ENCODE measurements around the gene C20orf144. TPM values are rescaled to one million over a fixed set of nuclear protein-coding genes. Genes with fewer than 3 reads are reported as not detected.

C20orf144 gene
- total and polyA plus RNA-seq, 9 of the 15 experiments (the other 6 are each of a cell fraction or from before 2014, with no cell fraction given): 0.04 to 0.23 (median 0.11) TPM; not detected in 2

- no peaks in the 10 kb centered on the region for H3K79me2 ChIP-seq (ENCODE audit: control insufficient read depth, insufficient read depth, low read length)
- H3K9ac ChIP-seq (ENCODE audit: insufficient read depth in 1 of 2, low read depth in 2 of 2, low read length in 2 of 2): peak overlapping the region in 1 of 2 experiments; percentile 73; a peak in 2 of 4 replicates
- H4K20me1 ChIP-seq (replicated peaks; ENCODE audit: control insufficient read depth, insufficient read depth, low read length): peaks cover 26% of the 10 kb centered on the region
- H3K9me1 ChIP-seq (ENCODE audit: control insufficient read depth, insufficient read depth, low read length): peaks cover 9% of the 10 kb centered on the region
- no peak overlapping the region for H3K4me2 ChIP-seq (ENCODE audit: insufficient read depth, low read length)
- DNase-seq (ENCODE audit: extremely low read depth in 1 of 4, low spot score in 3 of 4): peak in 1 of 4 experiments; percentile 12
- in situ Hi-C loops (cut with MboI): loop anchor here (5.0 to 10.0 kb wide), 2 partner anchors 198 to 235 kb away; no protein-coding TSS in a partner anchor
- intact Hi-C loops (cut with micrococcal nuclease): loop anchor here (5.0 kb wide), 1 partner anchor 248 kb away; the partner anchor contains the start of gene CDK5RAP1
- no peak for ATAC-seq
- H3K9me3 ChIP-seq (replicated peaks; ENCODE audit: control insufficient read depth, insufficient read depth, low read depth, low read length): no peaks in the 10 kb centered on the region; the same call in 1 of the 2 replicates
- POLR2A ChIA-PET: interaction anchor here (0.6 kb wide), 1 partner anchor 299 kb away, joined by 4 read pairs; no protein-coding TSS in a partner anchor
- CTCF ChIA-PET (ENCODE audit: low intra/inter-chr PET ratio): no interaction called here
- 49% methylated on average over 11 of the region's 11 CpGs for WGBS (ENCODE audit: insufficient coverage, low coverage, missing lambda C conversion rate)
- H3K4me1 ChIP-seq (replicated peaks in 1 of 2; ENCODE audit: control insufficient read depth in 2 of 2, insufficient read depth in 2 of 2, low read length in 2 of 2): peaks cover 7 to 29% of the 10 kb centered on the region in 2 experiments; a peak in 3 of 5 replicates
- H2AFZ ChIP-seq (ENCODE audit: low read depth, low read length): no peak overlapping the region
- H3K27me3 ChIP-seq (ENCODE audit: control insufficient read depth in 2 of 2, insufficient read depth in 2 of 2, low read length in 2 of 2): no peaks in the 10 kb centered on the region
- no peak for TF ChIP-seq ELF2 (CRISPR knock-in tag; IDR thresholded peaks at IDR 0.05)
- TF ChIP-seq ZNF408 (CRISPR knock-in tag; IDR thresholded peaks at IDR 0.05; ENCODE audit: low read depth): no peak
- TF ChIP-seq, protein P1, sequence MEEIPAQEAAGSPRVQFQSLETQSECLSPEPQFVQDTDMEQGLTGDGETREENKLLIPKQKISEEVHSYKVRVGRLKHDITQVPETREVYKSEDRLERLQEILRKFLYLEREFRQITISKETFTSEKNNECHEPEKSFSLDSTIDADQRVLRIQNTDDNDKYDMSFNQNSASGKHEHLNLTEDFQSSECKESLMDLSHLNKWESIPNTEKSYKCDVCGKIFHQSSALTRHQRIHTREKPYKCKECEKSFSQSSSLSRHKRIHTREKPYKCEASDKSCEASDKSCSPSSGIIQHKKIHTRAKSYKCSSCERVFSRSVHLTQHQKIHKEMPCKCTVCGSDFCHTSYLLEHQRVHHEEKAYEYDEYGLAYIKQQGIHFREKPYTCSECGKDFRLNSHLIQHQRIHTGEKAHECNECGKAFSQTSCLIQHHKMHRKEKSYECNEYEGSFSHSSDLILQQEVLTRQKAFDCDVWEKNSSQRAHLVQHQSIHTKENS (CRISPR knock-in tag; IDR thresholded peaks at IDR 0.05): no peak
- peak; percentile 75 for TF ChIP-seq RBM22 (IDR thresholded peaks at IDR 0.05; ENCODE audit: low read depth, low read length, poor library complexity, severe bottlenecking)
- peak; percentile 69 for TF ChIP-seq POLR2G (IDR thresholded peaks at IDR 0.05; ENCODE audit: low read depth, low read length)
- peak; percentile 16 for TF ChIP-seq POLR2B (IDR thresholded peaks at IDR 0.05; ENCODE audit: low read depth, partially characterized antibody)
- no peak overlapping the region for H3K27ac ChIP-seq (ENCODE audit: extremely low read depth, low read depth, low read length)
- H3K36me3 ChIP-seq (ENCODE audit: control insufficient read depth, insufficient read depth, low read length): peaks cover 6% of the 10 kb centered on the region; the same call in 2 of the 3 replicates
- FAIRE-seq: no peak
- H3K4me3 ChIP-seq: no peak overlapping the region
- BruUV-seq (replicated peaks): no TSS peak
Measured at GRCh38 chr20:33650111-33650752, 11.9 kb upstream of the C20orf144 start.

Data from K562 (cell line).